ENCODE measurements around the gene UNC13B. TPM values are rescaled to one million over a fixed set of nuclear protein-coding genes. Genes with fewer than 3 reads are reported as not detected.

The UNC13B gene
- total RNA-seq, 1 experiment from 2014 or later = 17.6 TPM

DNA sequence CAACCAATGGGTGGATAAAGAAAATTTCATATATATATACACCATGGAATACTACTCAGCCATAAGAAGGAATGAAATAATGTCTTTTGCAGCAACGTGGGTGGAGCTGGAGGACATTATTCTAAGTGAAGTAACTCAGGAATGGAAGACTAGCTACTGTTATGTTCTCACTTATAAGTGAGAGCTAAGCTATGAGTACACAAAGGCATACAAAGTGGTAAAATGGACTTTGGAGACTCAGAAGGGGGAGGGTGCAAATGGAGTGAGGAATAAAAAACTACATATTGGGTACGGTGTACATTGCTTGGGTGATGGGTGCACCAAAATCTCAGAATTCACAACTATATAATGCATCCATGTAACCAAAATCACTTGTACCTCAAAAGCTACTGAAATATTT lies 260.9 kb downstream of the UNC13B start:
- Histone ChIP-seq H4K20me1 (ENCODE audit: insufficient read depth) (no peaks in the 10 kb centered on the region), H3K4me3 (replicated peaks in 1 of 2; ENCODE audit: low read depth in 1 of 2, low read length in 2 of 2) (no peak overlapping the region), H3K27ac (ENCODE audit: low read depth, low read length) (no peak overlapping the region), H3K79me2 (ENCODE audit: insufficient read depth, low read length) (no peaks in the 10 kb centered on the region), H3K36me3 (ENCODE audit: control insufficient read depth in 1 of 2, insufficient read depth in 2 of 2, low read length in 2 of 2) (no peaks in the 10 kb centered on the region), H3K9ac (ENCODE audit: low read length) (no peak overlapping the region), H3K9me3 (ENCODE audit: control insufficient read depth in 1 of 2, insufficient read depth in 1 of 2, low read depth in 1 of 2, low read length in 2 of 2) (no peaks in the 10 kb centered on the region), H3K4me1 (ENCODE audit: control insufficient read depth in 1 of 2, insufficient read depth in 2 of 2, low read length in 2 of 2) (no peaks in the 10 kb centered on the region), H2AFZ (ENCODE audit: low read depth, low read length, poor library complexity, severe bottlenecking) (no peak overlapping the region), H3K9me2 (ENCODE audit: insufficient read depth) (no peaks in the 10 kb centered on the region), H3K4me2 (ENCODE audit: low read length) (no peak overlapping the region), H3K27me3 (ENCODE audit: insufficient read depth, low read length) (no peaks in the 10 kb centered on the region; the same call in 1 of the 2 replicates)
- ATAC-seq (no peak), DNase-seq (ENCODE audit: low read depth, low spot score) (no peak)
- TF ChIP-seq FOSL1 (IDR thresholded peaks at IDR 0.05; ENCODE audit: low read depth) (no peak), ZFX (IDR thresholded peaks at IDR 0.05) (no peak), JUND (IDR thresholded peaks at IDR 0.05) (no peak)
- no TSS peak for BruUV-seq (replicated peaks)
- intact Hi-C loops (cut with micrococcal nuclease) = no loop called here
- POLR2A ChIA-PET = no interaction called here
- RAD21 ChIA-PET (ENCODE audit: low non-redundant PET in 1 of 2, low total read pairs in 2 of 2, uncharacterized antibody in 2 of 2, unreplicated experiment in 2 of 2) = no interaction called here
- CTCF ChIA-PET = no interaction called here

DNA sequence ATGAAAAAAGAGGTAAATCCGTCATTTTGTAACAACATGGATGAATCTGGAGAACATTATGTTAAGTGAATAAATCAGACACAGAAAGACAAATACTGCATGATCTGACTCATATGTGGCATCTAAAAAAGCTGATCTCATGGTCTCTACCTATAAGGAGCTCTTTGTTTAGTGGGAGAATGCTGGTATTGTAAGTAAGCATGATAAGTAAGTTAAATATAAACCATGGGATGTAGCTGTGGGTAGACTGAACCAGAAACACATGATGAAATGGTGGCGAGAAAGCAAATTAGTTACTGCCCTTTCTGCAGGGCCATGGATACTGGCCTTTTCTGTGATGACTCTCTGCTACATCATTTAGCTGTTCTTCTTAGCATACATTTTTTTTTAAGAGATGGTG lies 261.7 kb downstream of the UNC13B start:
- intact Hi-C loops (cut with micrococcal nuclease) = no loop called here
- TF ChIP-seq ZFX (IDR thresholded peaks at IDR 0.05) = no peak
- TF ChIP-seq FOSL1 (IDR thresholded peaks at IDR 0.05; ENCODE audit: low read depth) = no peak
- TF ChIP-seq, protein P1, sequence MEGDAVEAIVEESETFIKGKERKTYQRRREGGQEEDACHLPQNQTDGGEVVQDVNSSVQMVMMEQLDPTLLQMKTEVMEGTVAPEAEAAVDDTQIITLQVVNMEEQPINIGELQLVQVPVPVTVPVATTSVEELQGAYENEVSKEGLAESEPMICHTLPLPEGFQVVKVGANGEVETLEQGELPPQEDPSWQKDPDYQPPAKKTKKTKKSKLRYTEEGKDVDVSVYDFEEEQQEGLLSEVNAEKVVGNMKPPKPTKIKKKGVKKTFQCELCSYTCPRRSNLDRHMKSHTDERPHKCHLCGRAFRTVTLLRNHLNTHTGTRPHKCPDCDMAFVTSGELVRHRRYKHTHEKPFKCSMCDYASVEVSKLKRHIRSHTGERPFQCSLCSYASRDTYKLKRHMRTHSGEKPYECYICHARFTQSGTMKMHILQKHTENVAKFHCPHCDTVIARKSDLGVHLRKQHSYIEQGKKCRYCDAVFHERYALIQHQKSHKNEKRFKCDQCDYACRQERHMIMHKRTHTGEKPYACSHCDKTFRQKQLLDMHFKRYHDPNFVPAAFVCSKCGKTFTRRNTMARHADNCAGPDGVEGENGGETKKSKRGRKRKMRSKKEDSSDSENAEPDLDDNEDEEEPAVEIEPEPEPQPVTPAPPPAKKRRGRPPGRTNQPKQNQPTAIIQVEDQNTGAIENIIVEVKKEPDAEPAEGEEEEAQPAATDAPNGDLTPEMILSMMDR (IDR thresholded peaks at IDR 0.05 in 2 of 3, conservative IDR thresholded peaks at IDR 0.05 in 1 of 3; ENCODE audit: borderline replicate concordance in 1 of 3, insufficient read depth in 1 of 3, low read depth in 2 of 3, low read length in 2 of 3) = no peak
- TF ChIP-seq, protein P2, sequence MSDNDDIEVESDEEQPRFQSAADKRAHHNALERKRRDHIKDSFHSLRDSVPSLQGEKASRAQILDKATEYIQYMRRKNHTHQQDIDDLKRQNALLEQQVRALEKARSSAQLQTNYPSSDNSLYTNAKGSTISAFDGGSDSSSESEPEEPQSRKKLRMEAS (IDR thresholded peaks at IDR 0.05) = no peak
- no peak for TF ChIP-seq POLR2A (IDR thresholded peaks at IDR 0.05; ENCODE audit: borderline replicate concordance, extremely low read depth, insufficient read depth, insufficient read length)
- TF ChIP-seq JUND (IDR thresholded peaks at IDR 0.05) = no peak
- no peak for TF ChIP-seq EZH2phosphoT487 (IDR thresholded peaks at IDR 0.05; ENCODE audit: borderline replicate concordance)
- no peak for TF ChIP-seq SRF (IDR thresholded peaks at IDR 0.05; ENCODE audit: low read depth)
- TF ChIP-seq ELF1 (IDR thresholded peaks at IDR 0.05; ENCODE audit: borderline replicate concordance, low read depth) = no peak
- TF ChIP-seq, protein P3, sequence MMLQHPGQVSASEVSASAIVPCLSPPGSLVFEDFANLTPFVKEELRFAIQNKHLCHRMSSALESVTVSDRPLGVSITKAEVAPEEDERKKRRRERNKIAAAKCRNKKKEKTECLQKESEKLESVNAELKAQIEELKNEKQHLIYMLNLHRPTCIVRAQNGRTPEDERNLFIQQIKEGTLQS (IDR thresholded peaks at IDR 0.05) = no peak
- no peak for TF ChIP-seq YY1 (IDR thresholded peaks at IDR 0.05; ENCODE audit: extremely low read depth, insufficient replicate concordance, low read depth, low read length)
- TF ChIP-seq, protein P4, sequence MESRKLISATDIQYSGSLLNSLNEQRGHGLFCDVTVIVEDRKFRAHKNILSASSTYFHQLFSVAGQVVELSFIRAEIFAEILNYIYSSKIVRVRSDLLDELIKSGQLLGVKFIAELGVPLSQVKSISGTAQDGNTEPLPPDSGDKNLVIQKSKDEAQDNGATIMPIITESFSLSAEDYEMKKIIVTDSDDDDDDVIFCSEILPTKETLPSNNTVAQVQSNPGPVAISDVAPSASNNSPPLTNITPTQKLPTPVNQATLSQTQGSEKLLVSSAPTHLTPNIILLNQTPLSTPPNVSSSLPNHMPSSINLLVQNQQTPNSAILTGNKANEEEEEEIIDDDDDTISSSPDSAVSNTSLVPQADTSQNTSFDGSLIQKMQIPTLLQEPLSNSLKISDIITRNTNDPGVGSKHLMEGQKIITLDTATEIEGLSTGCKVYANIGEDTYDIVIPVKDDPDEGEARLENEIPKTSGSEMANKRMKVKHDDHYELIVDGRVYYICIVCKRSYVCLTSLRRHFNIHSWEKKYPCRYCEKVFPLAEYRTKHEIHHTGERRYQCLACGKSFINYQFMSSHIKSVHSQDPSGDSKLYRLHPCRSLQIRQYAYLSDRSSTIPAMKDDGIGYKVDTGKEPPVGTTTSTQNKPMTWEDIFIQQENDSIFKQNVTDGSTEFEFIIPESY (IDR thresholded peaks at IDR 0.05; ENCODE audit: extremely low read depth, insufficient replicate concordance, low read length) = no peak
- no peak overlapping the region for H3K9ac ChIP-seq (ENCODE audit: low read length)
- H3K36me3 ChIP-seq (ENCODE audit: control insufficient read depth in 1 of 2, insufficient read depth in 2 of 2, low read length in 2 of 2) = no peaks in the 10 kb centered on the region
- no peaks in the 10 kb centered on the region for H3K79me2 ChIP-seq (ENCODE audit: insufficient read depth, low read length)
- H3K4me2 ChIP-seq (ENCODE audit: low read length) = no peak overlapping the region
- no peaks in the 10 kb centered on the region for H3K4me1 ChIP-seq (ENCODE audit: control insufficient read depth in 1 of 2, insufficient read depth in 2 of 2, low read length in 2 of 2)
- ATAC-seq (no peak), DNase-seq (ENCODE audit: low read depth, low spot score) (no peak)
- ChIA-PET POLR2A (no interaction called here), CTCF (no interaction called here), RAD21 (ENCODE audit: low non-redundant PET in 1 of 2, low total read pairs in 2 of 2, uncharacterized antibody in 2 of 2, unreplicated experiment in 2 of 2) (no interaction called here)
- H3K9me2 ChIP-seq (ENCODE audit: insufficient read depth) = no peaks in the 10 kb centered on the region
- H3K27ac ChIP-seq (ENCODE audit: low read depth, low read length) = no peak overlapping the region
- no peaks in the 10 kb centered on the region; the same call in 1 of the 2 replicates for H3K27me3 ChIP-seq (ENCODE audit: insufficient read depth, low read length)
- no peak overlapping the region for H3K4me3 ChIP-seq (replicated peaks in 1 of 2; ENCODE audit: low read depth in 1 of 2, low read length in 2 of 2)
- no TSS peak for BruUV-seq (replicated peaks)
- no peak overlapping the region for H2AFZ ChIP-seq (ENCODE audit: low read depth, low read length, poor library complexity, severe bottlenecking)
- no peaks in the 10 kb centered on the region for H3K9me3 ChIP-seq (ENCODE audit: control insufficient read depth in 1 of 2, insufficient read depth in 1 of 2, low read depth in 1 of 2, low read length in 2 of 2)
- no peaks in the 10 kb centered on the region for H4K20me1 ChIP-seq (ENCODE audit: insufficient read depth)
